ENCODE data around the gene ALLC.

The ALLC gene

DNA sequence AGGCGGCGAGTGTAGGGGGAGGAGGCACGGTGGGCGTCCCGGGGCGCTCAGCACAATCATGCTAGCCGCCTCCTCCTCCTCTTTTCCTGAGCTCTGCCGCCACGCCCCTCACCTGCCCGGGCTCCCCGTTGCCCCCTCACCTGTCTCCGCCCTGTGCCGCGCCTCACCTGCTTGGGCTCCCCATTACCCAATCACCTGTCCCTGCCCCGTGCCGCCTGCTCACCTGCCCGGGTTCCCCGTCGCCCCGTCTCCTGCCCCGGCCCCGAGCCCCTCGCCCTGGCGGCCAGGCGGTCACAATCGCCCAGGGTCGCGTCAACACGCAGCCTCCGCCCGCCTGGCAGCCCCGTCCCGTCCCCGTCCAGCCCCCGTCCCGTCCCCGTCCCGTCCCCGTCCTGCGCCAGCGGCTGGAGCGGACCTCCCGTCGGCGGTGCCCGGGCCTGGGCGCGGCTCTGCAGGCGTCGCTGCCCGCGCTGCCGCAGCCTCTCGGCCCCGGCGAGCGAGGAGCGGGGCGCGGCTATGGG is 45.3 kb downstream of the ALLC start, which contains the start of gene DCDC2C:
Gene DCDC2C (plus strand): TSS at position 340 of the 521 bp plus-strand sequence. CDS start 177 bp downstream, at position 517.
- TF ChIP-seq TEAD4 (IDR thresholded peaks at IDR 0.05) (no peak), TCF12 (IDR thresholded peaks at IDR 0.05; ENCODE audit: low read depth) (no peak), CREB1 (IDR thresholded peaks at IDR 0.05; ENCODE audit: low read depth) (no peak), NFIC (IDR thresholded peaks at IDR 0.05) (no peak), YY1 (IDR thresholded peaks at IDR 0.05; ENCODE audit: low read depth) (no peak), EGR1 (IDR thresholded peaks at IDR 0.05) (no peak), TAF1 (IDR thresholded peaks at IDR 0.05; ENCODE audit: low read depth) (no peak), FOXM1 (IDR thresholded peaks at IDR 0.05; ENCODE audit: borderline replicate concordance, low read depth) (no peak)
- TF ChIP-seq, protein P1, sequence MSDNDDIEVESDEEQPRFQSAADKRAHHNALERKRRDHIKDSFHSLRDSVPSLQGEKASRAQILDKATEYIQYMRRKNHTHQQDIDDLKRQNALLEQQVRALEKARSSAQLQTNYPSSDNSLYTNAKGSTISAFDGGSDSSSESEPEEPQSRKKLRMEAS (IDR thresholded peaks at IDR 0.05): no peak

DNA sequence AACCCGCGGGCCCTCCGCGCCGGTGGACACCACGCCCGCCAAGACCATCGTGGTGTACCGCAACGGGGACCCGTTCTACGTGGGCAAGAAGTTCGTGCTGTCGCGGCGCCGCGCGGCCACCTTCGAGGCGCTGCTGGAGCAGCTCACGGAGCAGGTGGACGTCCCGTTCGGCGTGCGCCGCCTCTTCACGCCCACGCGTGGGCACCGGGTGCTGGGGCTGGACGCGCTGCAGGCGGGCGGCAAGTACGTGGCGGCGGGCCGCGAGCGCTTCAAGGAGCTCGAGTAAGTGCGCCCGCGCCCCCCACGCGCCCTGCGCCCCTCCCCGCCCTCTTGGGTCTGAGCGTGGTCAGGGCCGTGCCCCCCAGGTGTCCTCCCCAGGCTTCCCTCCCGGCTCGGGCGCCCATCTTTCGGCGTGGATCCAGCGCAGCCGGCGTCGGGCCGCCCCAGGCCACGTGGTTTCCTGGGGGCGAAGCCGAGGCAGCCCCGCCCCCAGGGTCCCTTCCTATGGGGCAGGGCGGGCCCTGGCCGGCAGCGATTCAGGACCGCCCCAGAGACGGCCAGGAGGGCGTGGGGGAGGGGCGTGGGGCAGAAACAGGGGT is 45.9 kb downstream of the ALLC start:
- TF ChIP-seq EGR1 (IDR thresholded peaks at IDR 0.05) (no peak), NFIC (IDR thresholded peaks at IDR 0.05) (no peak), TAF1 (IDR thresholded peaks at IDR 0.05; ENCODE audit: low read depth) (no peak)
- TF ChIP-seq, protein P2, sequence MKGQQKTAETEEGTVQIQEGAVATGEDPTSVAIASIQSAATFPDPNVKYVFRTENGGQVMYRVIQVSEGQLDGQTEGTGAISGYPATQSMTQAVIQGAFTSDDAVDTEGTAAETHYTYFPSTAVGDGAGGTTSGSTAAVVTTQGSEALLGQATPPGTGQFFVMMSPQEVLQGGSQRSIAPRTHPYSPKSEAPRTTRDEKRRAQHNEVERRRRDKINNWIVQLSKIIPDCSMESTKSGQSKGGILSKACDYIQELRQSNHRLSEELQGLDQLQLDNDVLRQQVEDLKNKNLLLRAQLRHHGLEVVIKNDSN (IDR thresholded peaks at IDR 0.05): no peak

DNA sequence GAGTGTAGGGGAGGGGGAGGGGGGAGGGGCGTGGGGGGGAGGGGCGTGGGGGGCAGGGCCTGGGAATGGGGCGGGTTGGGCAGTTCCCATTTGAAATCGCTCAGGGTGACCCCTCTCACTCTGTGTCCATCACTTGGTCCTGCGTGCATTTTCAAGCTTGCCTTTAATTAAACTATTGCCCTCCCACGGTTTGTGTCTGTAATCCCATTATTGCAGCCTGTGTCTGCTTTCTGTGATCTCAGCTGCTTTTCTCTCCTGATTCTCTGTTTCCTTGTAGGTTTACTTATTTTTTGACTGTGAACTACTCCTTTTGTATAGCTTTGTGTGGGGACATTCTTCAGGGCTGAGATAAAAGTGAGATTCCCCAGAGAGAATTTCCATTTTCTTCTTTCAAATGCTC is 46.7 kb downstream of the ALLC start:
- TF ChIP-seq, protein P3, sequence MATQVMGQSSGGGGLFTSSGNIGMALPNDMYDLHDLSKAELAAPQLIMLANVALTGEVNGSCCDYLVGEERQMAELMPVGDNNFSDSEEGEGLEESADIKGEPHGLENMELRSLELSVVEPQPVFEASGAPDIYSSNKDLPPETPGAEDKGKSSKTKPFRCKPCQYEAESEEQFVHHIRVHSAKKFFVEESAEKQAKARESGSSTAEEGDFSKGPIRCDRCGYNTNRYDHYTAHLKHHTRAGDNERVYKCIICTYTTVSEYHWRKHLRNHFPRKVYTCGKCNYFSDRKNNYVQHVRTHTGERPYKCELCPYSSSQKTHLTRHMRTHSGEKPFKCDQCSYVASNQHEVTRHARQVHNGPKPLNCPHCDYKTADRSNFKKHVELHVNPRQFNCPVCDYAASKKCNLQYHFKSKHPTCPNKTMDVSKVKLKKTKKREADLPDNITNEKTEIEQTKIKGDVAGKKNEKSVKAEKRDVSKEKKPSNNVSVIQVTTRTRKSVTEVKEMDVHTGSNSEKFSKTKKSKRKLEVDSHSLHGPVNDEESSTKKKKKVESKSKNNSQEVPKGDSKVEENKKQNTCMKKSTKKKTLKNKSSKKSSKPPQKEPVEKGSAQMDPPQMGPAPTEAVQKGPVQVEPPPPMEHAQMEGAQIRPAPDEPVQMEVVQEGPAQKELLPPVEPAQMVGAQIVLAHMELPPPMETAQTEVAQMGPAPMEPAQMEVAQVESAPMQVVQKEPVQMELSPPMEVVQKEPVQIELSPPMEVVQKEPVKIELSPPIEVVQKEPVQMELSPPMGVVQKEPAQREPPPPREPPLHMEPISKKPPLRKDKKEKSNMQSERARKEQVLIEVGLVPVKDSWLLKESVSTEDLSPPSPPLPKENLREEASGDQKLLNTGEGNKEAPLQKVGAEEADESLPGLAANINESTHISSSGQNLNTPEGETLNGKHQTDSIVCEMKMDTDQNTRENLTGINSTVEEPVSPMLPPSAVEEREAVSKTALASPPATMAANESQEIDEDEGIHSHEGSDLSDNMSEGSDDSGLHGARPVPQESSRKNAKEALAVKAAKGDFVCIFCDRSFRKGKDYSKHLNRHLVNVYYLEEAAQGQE (IDR thresholded peaks at IDR 0.05; ENCODE audit: low read depth): no peak
- TF ChIP-seq FOXM1 (IDR thresholded peaks at IDR 0.05; ENCODE audit: borderline replicate concordance, low read depth) (no peak), TEAD4 (IDR thresholded peaks at IDR 0.05) (no peak), YY1 (IDR thresholded peaks at IDR 0.05; ENCODE audit: low read depth) (no peak), TCF12 (IDR thresholded peaks at IDR 0.05; ENCODE audit: low read depth) (no peak), CEBPB (IDR thresholded peaks at IDR 0.05) (no peak), ZBTB7A (IDR thresholded peaks at IDR 0.05; ENCODE audit: low read depth) (no peak), EP300 (IDR thresholded peaks at IDR 0.05; ENCODE audit: borderline replicate concordance) (no peak), NFIC (IDR thresholded peaks at IDR 0.05) (no peak), RAD21 (IDR thresholded peaks at IDR 0.05; ENCODE audit: low read depth) (no peak), CREB1 (IDR thresholded peaks at IDR 0.05; ENCODE audit: low read depth) (no peak), TAF1 (IDR thresholded peaks at IDR 0.05; ENCODE audit: low read depth) (no peak), EGR1 (IDR thresholded peaks at IDR 0.05) (no peak)
- TF ChIP-seq, protein P2 (IDR thresholded peaks at IDR 0.05): no peak
- TF ChIP-seq, protein P1 (IDR thresholded peaks at IDR 0.05): no peak

DNA sequence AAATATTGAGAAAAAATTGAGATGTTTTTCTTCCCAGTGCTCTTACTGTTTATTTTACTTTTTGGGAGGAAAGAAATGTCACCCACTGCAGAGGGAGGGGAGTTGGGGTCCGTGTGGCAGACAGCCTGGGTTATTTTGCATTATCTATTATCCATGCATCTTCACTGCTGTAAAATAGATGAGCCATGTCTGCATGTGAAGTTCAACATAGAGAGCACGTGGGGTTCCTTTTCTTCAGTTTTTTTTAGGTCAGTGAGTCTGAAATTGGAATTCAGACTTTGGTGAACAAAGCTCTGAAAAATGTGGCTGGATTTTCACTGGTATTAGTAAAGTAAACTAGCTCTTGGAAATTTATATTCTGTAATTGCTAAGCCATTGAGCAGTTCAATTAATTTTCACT is 47.8 kb downstream of the ALLC start:
- no peak for TF ChIP-seq TCF12 (IDR thresholded peaks at IDR 0.05; ENCODE audit: low read depth)
- TF ChIP-seq, protein P3 (IDR thresholded peaks at IDR 0.05; ENCODE audit: low read depth): no peak
- TF ChIP-seq, protein P2 (IDR thresholded peaks at IDR 0.05): no peak
- no peak for TF ChIP-seq CEBPB (IDR thresholded peaks at IDR 0.05)
- no peak for TF ChIP-seq TEAD4 (IDR thresholded peaks at IDR 0.05)
- TF ChIP-seq, protein P1 (IDR thresholded peaks at IDR 0.05): no peak

DNA sequence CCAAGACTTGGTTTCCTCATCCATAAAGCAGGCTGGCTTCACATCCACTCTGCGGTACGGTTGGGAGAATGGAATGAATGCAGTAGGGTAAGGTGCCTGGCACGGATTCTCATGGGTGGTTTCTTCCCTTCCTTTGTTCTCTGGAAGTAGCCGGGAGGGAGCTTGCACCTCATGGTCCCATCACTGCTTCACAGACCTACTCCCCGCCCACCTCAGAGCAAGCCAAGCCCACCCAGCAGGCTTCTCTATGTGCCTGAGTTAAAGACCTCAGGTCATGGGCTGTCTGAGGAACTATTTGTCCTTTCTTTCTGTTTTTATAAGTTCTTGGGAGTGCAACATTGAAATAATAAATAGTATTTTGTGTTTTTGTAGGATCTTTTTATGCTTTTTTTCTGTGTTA is 48.9 kb downstream of the ALLC start:
- TF ChIP-seq FOXM1 (IDR thresholded peaks at IDR 0.05; ENCODE audit: borderline replicate concordance, low read depth) (no peak), CEBPB (IDR thresholded peaks at IDR 0.05) (no peak), EGR1 (IDR thresholded peaks at IDR 0.05) (no peak), NFIC (IDR thresholded peaks at IDR 0.05) (no peak), YY1 (IDR thresholded peaks at IDR 0.05; ENCODE audit: low read depth) (no peak), TEAD4 (IDR thresholded peaks at IDR 0.05) (no peak), ZBTB7A (IDR thresholded peaks at IDR 0.05; ENCODE audit: low read depth) (no peak), TAF1 (IDR thresholded peaks at IDR 0.05; ENCODE audit: low read depth) (no peak), RAD21 (IDR thresholded peaks at IDR 0.05; ENCODE audit: low read depth) (no peak), EP300 (IDR thresholded peaks at IDR 0.05; ENCODE audit: borderline replicate concordance) (no peak), TCF12 (IDR thresholded peaks at IDR 0.05; ENCODE audit: low read depth) (no peak), CREB1 (IDR thresholded peaks at IDR 0.05; ENCODE audit: low read depth) (no peak)
- TF ChIP-seq, protein P2 (IDR thresholded peaks at IDR 0.05): no peak
- TF ChIP-seq, protein P3 (IDR thresholded peaks at IDR 0.05; ENCODE audit: low read depth): no peak
- TF ChIP-seq, protein P1 (IDR thresholded peaks at IDR 0.05): no peak

All from Ishikawa (cell line).